Keratinocyte (primary cell): ENCODE data around the gene NGRN. TPM values are rescaled to one million over a fixed set of nuclear protein-coding genes. Genes with fewer than 3 reads are reported as not detected.

Experiments used
- DNase-seq: peaks from one replicate; pipeline ENCODE4 v3.0.0-alpha.2; 2011; ENCODE audit warnings: low read depth, missing footprints, low spot score
- FAIRE-seq: peaks from 2 replicates; lab custom pipeline; 2011; peaks lifted over from hg19 to GRCh38; lab: Jason Lieb, UNC
- H2AFZ ChIP-seq: 2 replicates; pipeline ENCODE4 v1.6.0; 2012; ENCODE audit warnings: low read length, control low read depth, inconsistent platforms; ENCODE audit not compliant: control insufficient read depth
- H3K27ac ChIP-seq: 2 replicates; pipeline ENCODE4 v1.5.1; 2011; ENCODE audit warnings: low read length; ENCODE audit not compliant: control insufficient read depth, insufficient read depth
- H3K27me3 ChIP-seq: 3 replicates; pipeline ENCODE4 v1.6.0; 2011; ENCODE audit warnings: low read length; ENCODE audit not compliant: control insufficient read depth, insufficient read depth; ENCODE audit errors: extremely low read depth
- H3K36me3 ChIP-seq, 2 experiments: 2 replicates in 1 of 2; 3 replicates in 1 of 2; pipeline ENCODE4 v1.5.1; 2011; ENCODE audit warnings: low read length in 2 of 2, mild to moderate bottlenecking in 1 of 2; ENCODE audit not compliant: control insufficient read depth in 2 of 2, insufficient read depth in 2 of 2; ENCODE audit errors: extremely low read depth in 1 of 2
- H3K4me1 ChIP-seq: 3 replicates; pipeline ENCODE4 v1.5.1; 2011; ENCODE audit warnings: low read length; ENCODE audit not compliant: control insufficient read depth, insufficient read depth; ENCODE audit errors: extremely low read depth
- H3K4me2 ChIP-seq: 3 replicates; pipeline ENCODE4 v1.6.0; 2011; ENCODE audit warnings: low read depth, low read length; ENCODE audit not compliant: control insufficient read depth, insufficient read depth; ENCODE audit errors: extremely low read depth
- H3K4me3 ChIP-seq, 3 experiments: fragments of 200-600 bp in 1 of 3; sonication (generic) in 1 of 3; 2 replicates in 2 of 3; 3 replicates in 1 of 3; pipeline ENCODE4 v1.5.1; 2011 to 2016; ENCODE audit warnings: low read length in 3 of 3, mild to moderate bottlenecking in 3 of 3, control low read depth in 2 of 3, inconsistent platforms in 1 of 3, low read depth in 1 of 3, mixed read lengths in 1 of 3, mixed run types in 1 of 3, moderate library complexity in 1 of 3; ENCODE audit not compliant: control insufficient read depth in 2 of 3, insufficient read depth in 2 of 3; ENCODE audit errors: extremely low read depth in 1 of 3
- H3K79me2 ChIP-seq: 2 replicates; pipeline ENCODE4 v1.6.0; 2012; ENCODE audit warnings: low read length; ENCODE audit not compliant: control insufficient read depth, insufficient read depth
- H3K9ac ChIP-seq: 3 replicates; pipeline ENCODE4 v1.6.0; 2011; ENCODE audit warnings: low read length; ENCODE audit not compliant: control insufficient read depth, insufficient read depth; ENCODE audit errors: extremely low read depth
- H3K9me1 ChIP-seq: 3 replicates; pipeline ENCODE4 v1.6.0; 2011; ENCODE audit warnings: low read length; ENCODE audit not compliant: control insufficient read depth, insufficient read depth; ENCODE audit errors: extremely low read depth
- H3K9me3 ChIP-seq: 2 replicates; pipeline ENCODE4 v1.5.1; 2012; ENCODE audit warnings: low read depth, low read length; ENCODE audit not compliant: control insufficient read depth
- H4K20me1 ChIP-seq: 3 replicates; pipeline ENCODE4 v1.6.0; 2011; ENCODE audit warnings: low read length; ENCODE audit not compliant: control insufficient read depth, insufficient read depth; ENCODE audit errors: extremely low read depth
- EZH2 ChIP-seq: IDR thresholded peaks from one replicate; pipeline ENCODE4 v1.6.1; 2012; ENCODE audit warnings: inconsistent platforms, mild to moderate bottlenecking, low read length, moderate library complexity
- dilution Hi-C: fragments of 300-500 bp; cut with MboI; formaldehyde crosslinking; loops from one replicate; pipeline ENCODE4 v1.7.0; 2020; ENCODE audit warnings: low sequenced_read_pairs; ENCODE audit not compliant: extremely low pct_ligation_motif_present
- polyA plus RNA-seq, 5 experiments: library from polyadenylated mRNA; depleted of rRNA in 3 of 5; stranded (reverse) in 3 of 5; stranded (forward) in 1 of 5; unstranded in 1 of 5; fragments of >200 nt; gene quantifications; 1 replicate in 1 of 5; 2 replicates in 3 of 5; 3 replicates in 1 of 5; pipeline versions ENCODE4 v1.2.1 to v1.2.3, GENCODE V29; 2011 to 2012; ENCODE audit warnings: missing spikeins in 2 of 5, low read depth in 1 of 5, low replicate concordance in 1 of 5
- TF ChIP-seq, protein P1 (sequence below), 3 experiments: IDR thresholded peaks in 1 of 3; conservative IDR thresholded peaks in 1 of 3; optimal IDR thresholded peaks in 1 of 3; 2 replicates in 2 of 3; 3 replicates in 1 of 3; pipeline versions ENCODE3 to v1.5.1; 2011; ENCODE audit warnings: low read length in 3 of 3, mild to moderate bottlenecking in 3 of 3, moderate library complexity in 2 of 3, control low read depth in 1 of 3, inconsistent platforms in 1 of 3; ENCODE audit not compliant: insufficient read depth in 2 of 3; ENCODE audit errors: extremely low read depth in 1 of 3

NGRN gene
- polyA plus RNA-seq, 1 donor (not counting 4 experiments of a cell fraction or from before 2014, with no cell fraction given) = 54.9 TPM

- Histone ChIP-seq H3K79me2 (no peaks in the 10 kb centered on the region), H3K36me3 (no peaks in the 10 kb centered on the region), H2AFZ (peak overlapping the region; percentile 14), H3K9me1 (no peaks in the 10 kb centered on the region), H4K20me1 (no peaks in the 10 kb centered on the region), H3K9me3 (no peaks in the 10 kb centered on the region), H3K4me3 (no peak overlapping the region), H3K27ac (no peak overlapping the region), H3K27me3 (no peaks in the 10 kb centered on the region), H3K9ac (no peak overlapping the region), H3K4me2 (peak overlapping the region; percentile 24), H3K4me1 (peaks cover 20% of the 10 kb centered on the region)
- dilution Hi-C loops = no loop called here
- FAIRE-seq (no peak), DNase-seq (no peak)
- TF ChIP-seq, protein P1, sequence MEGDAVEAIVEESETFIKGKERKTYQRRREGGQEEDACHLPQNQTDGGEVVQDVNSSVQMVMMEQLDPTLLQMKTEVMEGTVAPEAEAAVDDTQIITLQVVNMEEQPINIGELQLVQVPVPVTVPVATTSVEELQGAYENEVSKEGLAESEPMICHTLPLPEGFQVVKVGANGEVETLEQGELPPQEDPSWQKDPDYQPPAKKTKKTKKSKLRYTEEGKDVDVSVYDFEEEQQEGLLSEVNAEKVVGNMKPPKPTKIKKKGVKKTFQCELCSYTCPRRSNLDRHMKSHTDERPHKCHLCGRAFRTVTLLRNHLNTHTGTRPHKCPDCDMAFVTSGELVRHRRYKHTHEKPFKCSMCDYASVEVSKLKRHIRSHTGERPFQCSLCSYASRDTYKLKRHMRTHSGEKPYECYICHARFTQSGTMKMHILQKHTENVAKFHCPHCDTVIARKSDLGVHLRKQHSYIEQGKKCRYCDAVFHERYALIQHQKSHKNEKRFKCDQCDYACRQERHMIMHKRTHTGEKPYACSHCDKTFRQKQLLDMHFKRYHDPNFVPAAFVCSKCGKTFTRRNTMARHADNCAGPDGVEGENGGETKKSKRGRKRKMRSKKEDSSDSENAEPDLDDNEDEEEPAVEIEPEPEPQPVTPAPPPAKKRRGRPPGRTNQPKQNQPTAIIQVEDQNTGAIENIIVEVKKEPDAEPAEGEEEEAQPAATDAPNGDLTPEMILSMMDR (optimal IDR thresholded peaks at IDR 0.05 in 1 of 3, IDR thresholded peaks at IDR 0.05 in 1 of 3, conservative IDR thresholded peaks at IDR 0.05 in 1 of 3; ENCODE audit: extremely low read depth in 1 of 3, insufficient read depth in 2 of 3, low read length in 3 of 3) = no peak
- no peak for TF ChIP-seq EZH2
Observed at GRCh38 chr15:90316139-90316538, 50.7 kb downstream of the NGRN start.

GRCh38 chr15:90318591-90318990 is 53.1 kb downstream of the NGRN start:
- DNase-seq (no peak), FAIRE-seq (no peak)
- Histone ChIP-seq H3K4me3 (no peak overlapping the region), H3K9me3 (no peaks in the 10 kb centered on the region), H2AFZ (no peak overlapping the region), H3K79me2 (no peaks in the 10 kb centered on the region), H3K9ac (no peak overlapping the region), H3K9me1 (no peaks in the 10 kb centered on the region), H4K20me1 (no peaks in the 10 kb centered on the region), H3K27ac (no peak overlapping the region), H3K4me2 (no peak overlapping the region), H3K4me1 (peaks cover 20% of the 10 kb centered on the region), H3K36me3 (no peaks in the 10 kb centered on the region), H3K27me3 (no peaks in the 10 kb centered on the region)
- dilution Hi-C loops = no loop called here
- no peak for TF ChIP-seq EZH2
- TF ChIP-seq, protein P1 (optimal IDR thresholded peaks at IDR 0.05 in 1 of 3, IDR thresholded peaks at IDR 0.05 in 1 of 3, conservative IDR thresholded peaks at IDR 0.05 in 1 of 3; ENCODE audit: extremely low read depth in 1 of 3, insufficient read depth in 2 of 3, low read length in 3 of 3) = no peak
